ENCODE measurements around the gene OTOR. TPM values are rescaled to one million over a fixed set of nuclear protein-coding genes. Genes with fewer than 3 reads are reported as not detected.

OTOR gene
- total RNA-seq, 1 experiment from 2014 or later, result not detected

DNA sequence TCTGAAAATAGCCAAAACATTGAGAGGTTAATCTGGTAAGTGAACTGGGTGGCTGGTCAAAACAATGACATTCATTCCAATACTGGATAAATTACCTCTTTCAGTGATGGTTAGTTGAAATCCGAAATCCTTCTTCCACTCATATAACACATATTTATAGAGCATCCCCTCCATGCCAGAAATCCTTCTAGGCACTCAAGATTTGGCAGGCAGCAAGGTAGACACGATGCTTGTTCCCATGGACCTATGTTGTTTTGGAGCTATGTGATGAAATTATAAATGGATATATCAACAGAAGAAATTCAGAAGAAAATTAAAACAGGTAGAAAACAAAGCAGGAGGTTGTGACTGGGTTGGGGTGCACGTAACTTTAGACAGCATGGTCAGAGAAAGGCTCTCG is 44.6 kb upstream of the OTOR start:
- Histone ChIP-seq H3K79me1 (ENCODE audit: insufficient read depth, low read depth, low read length, poor library complexity, severe bottlenecking) (no peaks in the 10 kb centered on the region), H3K4ac (ENCODE audit: low read depth, low read length) (no peak overlapping the region), H3K23ac (ENCODE audit: insufficient read length, low read depth, low read length) (no peak overlapping the region)

More for the DNA sequence above, 44.6 kb upstream of the OTOR start:
- no peak overlapping the region for H2BK5ac ChIP-seq (ENCODE audit: insufficient read length, low read length)
- H4K20me1 ChIP-seq (ENCODE audit: control insufficient read depth, insufficient read depth, insufficient read length), result no peaks in the 10 kb centered on the region
- H3K27ac ChIP-seq (ENCODE audit: insufficient read length, low read depth, low read length), result no peak overlapping the region
- no peak overlapping the region for H3K27ac Mint-ChIP-seq
- H3K23me2 ChIP-seq (ENCODE audit: insufficient read length, low read depth, low read length, poor library complexity, severe bottlenecking), result no peaks in the 10 kb centered on the region
- H2BK12ac ChIP-seq (ENCODE audit: insufficient read length, low read depth, low read length), result no peak overlapping the region
- no peak overlapping the region for H3K56ac ChIP-seq (ENCODE audit: insufficient read length, low read depth, low read length)
- no peak overlapping the region for H3K4me3 Mint-ChIP-seq
- H3K18ac ChIP-seq (ENCODE audit: insufficient read length, low read depth, low read length), result no peak overlapping the region
- no peak overlapping the region for H2AFZ ChIP-seq (ENCODE audit: low read length)
- no peaks in the 10 kb centered on the region for H3K9me3 ChIP-seq (ENCODE audit: control insufficient read depth, low read depth, low read length)
- H4K91ac ChIP-seq (ENCODE audit: insufficient read length, low read depth, low read length), result no peak overlapping the region
- H3K27me3 Mint-ChIP-seq (ENCODE audit: low read depth), result peaks cover 1% of the 10 kb centered on the region
- no CpG with 5 or more reads among the region's 4 CpGs for WGBS (ENCODE audit: extremely low coverage, insufficient read length, low lambda C conversion rate)
- TF ChIP-seq, protein P1, sequence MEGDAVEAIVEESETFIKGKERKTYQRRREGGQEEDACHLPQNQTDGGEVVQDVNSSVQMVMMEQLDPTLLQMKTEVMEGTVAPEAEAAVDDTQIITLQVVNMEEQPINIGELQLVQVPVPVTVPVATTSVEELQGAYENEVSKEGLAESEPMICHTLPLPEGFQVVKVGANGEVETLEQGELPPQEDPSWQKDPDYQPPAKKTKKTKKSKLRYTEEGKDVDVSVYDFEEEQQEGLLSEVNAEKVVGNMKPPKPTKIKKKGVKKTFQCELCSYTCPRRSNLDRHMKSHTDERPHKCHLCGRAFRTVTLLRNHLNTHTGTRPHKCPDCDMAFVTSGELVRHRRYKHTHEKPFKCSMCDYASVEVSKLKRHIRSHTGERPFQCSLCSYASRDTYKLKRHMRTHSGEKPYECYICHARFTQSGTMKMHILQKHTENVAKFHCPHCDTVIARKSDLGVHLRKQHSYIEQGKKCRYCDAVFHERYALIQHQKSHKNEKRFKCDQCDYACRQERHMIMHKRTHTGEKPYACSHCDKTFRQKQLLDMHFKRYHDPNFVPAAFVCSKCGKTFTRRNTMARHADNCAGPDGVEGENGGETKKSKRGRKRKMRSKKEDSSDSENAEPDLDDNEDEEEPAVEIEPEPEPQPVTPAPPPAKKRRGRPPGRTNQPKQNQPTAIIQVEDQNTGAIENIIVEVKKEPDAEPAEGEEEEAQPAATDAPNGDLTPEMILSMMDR (conservative IDR thresholded peaks at IDR 0.05), result no peak
- H3K36me3 Mint-ChIP-seq (ENCODE audit: insufficient read depth in 1 of 3, low read depth in 3 of 3), result peaks cover 14 to 23% (median 23%) of the 10 kb centered on the region in 3 experiments
- H2AK5ac ChIP-seq (ENCODE audit: insufficient read length, low read length), result no peak overlapping the region
- H2BK120ac ChIP-seq (ENCODE audit: low read depth, low read length, poor library complexity, severe bottlenecking), result no peak overlapping the region
- no peak overlapping the region for H4K8ac ChIP-seq (replicated peaks; ENCODE audit: insufficient read length, low read depth, low read length)
- no peak overlapping the region for H3K9ac ChIP-seq (ENCODE audit: extremely low read depth, insufficient read length, low read length)
- H3K9me3 Mint-ChIP-seq, result peaks cover 26 to 27% of the 10 kb centered on the region in 2 experiments
- H4K5ac ChIP-seq (ENCODE audit: insufficient read length, low read depth, low read length), result no peak overlapping the region
- no peak for DNase-seq
- H3K4me2 ChIP-seq (ENCODE audit: insufficient read depth, insufficient read length, low read length), result no peak overlapping the region
- H3K27me3 ChIP-seq (ENCODE audit: insufficient read depth, low read length), result no peaks in the 10 kb centered on the region
- no peak overlapping the region for H3T11ph ChIP-seq (ENCODE audit: low read length)
- no peaks in the 10 kb centered on the region for H3K79me2 ChIP-seq (ENCODE audit: insufficient read depth, low read length)
- H3K4me1 ChIP-seq (ENCODE audit: insufficient read depth, low read length), result no peaks in the 10 kb centered on the region
- H2BK20ac ChIP-seq (ENCODE audit: low read depth, low read length, poor library complexity, severe bottlenecking), result no peak overlapping the region
- no peak overlapping the region for H3K14ac ChIP-seq (ENCODE audit: insufficient read depth, low read length)
- H3K4me1 Mint-ChIP-seq, result no peaks in the 10 kb centered on the region
- no peak overlapping the region for H2BK15ac ChIP-seq (ENCODE audit: low read depth, low read length)

Measured in H9 (cell line).